DMS114 treated with DMSO at 0.1 percent for 48 hours (cell line): ENCODE results near the gene PLA2G4A.

Experiments used
- DNase-seq: peaks from one replicate; lab custom pipeline; 2025; ENCODE audit not compliant: unreplicated experiment; lab: John Stamatoyannopoulos, UW

PLA2G4A gene

DNA sequence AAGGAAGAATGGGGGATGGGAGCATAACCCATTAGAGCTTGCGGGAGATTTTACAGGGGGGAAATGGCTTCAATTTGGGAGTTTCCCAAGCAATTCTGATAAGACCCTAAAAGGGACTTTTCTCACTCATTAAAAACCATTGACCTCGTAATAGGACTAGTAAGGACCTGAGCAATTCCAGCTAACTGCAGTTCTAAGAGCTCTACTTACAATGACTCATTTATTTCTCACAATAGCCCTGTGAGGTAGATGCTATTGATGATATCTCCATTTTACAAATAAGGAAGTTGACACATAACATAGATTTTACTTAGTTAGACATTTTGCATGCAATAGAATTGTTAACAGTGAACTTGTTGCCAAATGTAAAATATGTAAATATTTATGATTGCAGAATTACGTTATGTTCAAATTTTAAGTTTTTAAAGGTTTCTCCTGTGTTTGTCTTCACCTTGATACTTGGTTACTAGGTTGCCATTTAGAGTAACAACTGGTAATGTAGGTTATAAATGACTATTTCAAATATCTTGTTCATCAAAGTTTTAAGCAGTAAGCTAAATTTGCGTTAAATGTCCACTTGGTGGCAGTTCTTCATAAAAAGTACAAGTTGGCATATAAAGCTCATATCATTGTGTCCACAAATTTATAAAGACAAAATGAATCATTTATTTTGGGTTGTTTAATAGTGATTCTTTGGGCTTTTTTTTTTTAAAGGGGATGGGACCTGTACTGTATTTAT is 182.0 kb downstream of the PLA2G4A start:
- DNase-seq = no peak

DNA sequence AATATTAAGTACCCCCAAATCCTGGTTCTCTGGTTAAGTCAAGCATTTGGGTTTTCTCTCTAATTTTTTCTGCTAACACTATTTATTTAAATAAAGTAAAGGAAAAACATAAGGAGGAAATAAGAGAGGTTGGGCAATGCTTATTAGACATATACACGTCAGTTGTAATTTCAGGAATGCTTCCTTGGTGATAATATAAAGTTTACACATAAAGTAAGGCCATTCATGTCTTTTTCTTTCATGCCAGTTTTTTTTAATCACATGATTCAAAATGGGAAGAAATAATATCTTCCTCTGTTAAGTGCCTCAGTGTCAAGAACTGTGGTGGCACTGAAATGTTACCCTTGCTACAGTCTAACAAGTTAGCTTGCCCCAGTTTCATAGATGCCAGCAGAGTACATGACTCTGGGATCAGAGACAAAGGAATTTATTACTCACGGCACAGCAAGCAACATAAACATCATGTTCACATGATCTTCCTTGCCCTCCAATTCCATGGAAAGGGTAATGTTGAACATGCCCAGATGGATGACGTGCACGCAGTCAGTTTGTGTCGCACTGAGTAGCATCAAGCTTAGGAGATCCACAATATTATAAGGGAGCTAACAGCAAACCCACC is 184.9 kb downstream of the PLA2G4A start:
- DNase-seq = no peak

DNA sequence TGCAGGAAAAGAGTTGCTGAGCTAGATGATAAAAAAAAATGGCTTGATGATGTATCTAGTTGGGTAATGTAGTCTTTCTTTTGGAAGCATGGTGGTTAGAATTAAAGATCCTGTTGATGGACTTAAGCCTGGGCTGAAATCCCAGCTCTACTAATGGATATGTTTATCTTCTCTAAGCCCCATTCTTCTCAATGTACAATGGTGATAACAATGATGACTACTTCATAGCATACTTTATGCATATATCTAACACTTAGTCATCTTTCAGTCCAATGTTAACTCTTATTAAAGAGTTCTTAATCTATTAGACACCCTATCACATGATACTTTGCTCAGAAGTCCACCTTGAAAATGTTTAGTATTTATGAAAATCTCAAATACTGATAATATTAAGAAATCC is 189.5 kb downstream of the PLA2G4A start:
- DNase-seq = no peak

- DNase-seq = no peak
Measured at GRCh38 chr1:187027253-187027652, 198.5 kb downstream of the PLA2G4A start.

GRCh38 chr1:187032316-187032981 is 203.7 kb downstream of the PLA2G4A start:
- DNase-seq = no peak

- DNase-seq = no peak
Measured at GRCh38 chr1:187032982-187033692, 204.4 kb downstream of the PLA2G4A start.

DNA sequence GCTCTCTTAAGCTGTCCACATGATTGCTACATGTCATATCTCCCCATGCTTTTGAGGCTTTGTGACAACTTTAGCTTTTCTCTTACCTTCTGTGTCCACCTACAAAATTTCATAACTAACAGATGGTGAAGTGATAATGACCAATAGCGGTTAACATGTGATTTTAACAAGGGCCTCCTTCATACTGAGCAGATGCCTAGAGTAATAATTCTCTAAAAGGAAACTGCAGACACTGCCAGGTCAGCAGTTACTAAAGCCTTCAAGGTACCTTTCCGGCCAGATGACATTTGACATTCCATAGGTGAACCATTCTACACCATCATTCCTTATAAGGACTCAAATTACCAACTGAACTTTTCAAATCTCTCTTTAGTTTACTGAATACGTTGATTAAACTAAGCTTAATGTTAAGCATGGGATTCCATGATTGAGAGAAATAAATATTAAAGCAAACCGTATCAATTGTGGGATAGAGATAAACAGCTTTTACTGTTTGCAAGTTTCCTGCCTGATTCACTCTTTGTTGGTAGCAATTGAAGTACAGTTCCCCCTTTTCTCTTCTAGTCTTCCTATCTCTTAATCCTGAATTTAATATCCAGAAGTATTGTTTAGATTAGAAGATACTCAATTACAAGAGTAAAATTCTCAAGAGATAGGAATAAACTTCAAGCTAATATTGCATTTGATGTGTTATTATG is 205.1 kb downstream of the PLA2G4A start:
- no peak for DNase-seq

DNA sequence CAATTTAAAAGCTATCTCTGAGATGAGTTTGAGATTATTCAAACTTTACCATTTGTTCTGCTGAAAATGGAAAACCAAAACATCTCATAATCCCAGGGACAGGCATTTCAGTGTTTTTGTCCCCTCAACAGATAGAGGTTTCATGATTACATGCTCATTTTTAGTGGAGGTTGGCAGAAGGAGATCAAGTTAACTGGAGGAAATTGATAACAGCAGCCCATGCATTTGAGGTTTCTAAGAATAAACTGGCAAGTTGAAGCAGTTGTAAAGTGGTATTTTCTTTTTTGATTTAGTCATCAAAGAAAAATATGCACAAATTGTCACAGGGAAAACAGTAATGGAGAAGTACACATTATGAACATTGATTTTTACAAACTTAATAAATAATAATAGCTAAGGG is 205.8 kb downstream of the PLA2G4A start:
- no peak for DNase-seq

- no peak for DNase-seq
Measured at GRCh38 chr1:187037973-187038553, 209.3 kb downstream of the PLA2G4A start.
